Activated T-helper 1 cell treated with anti-CD3 and anti-CD28 coated beads, Interleukin-12 subunit alpha, Interleukin-12 subunit beta, Interleukin-2, Interleukin-4 antibody, amounts not matched to agents 30 ng/mL and 10 ng/mL and 1 ng/mL, durations not matched to agents 14 hours and 24 hours and 36 hours (primary cell): ENCODE results near the gene MLLT10. TPM values are rescaled to one million over a fixed set of nuclear protein-coding genes. Genes with fewer than 3 reads are reported as not detected.

Experiments used
- DNase-seq: peaks from one replicate; pipeline ENCODE4 v3.0.0; 2021; ENCODE audit warnings: low spot score
- H3K27ac Mint-ChIP-seq: one replicate; pipeline ENCODE4 v1.8.0; 2021; ENCODE audit warnings: mild to moderate bottlenecking, mixed read lengths
- H3K27me3 Mint-ChIP-seq: one replicate; pipeline ENCODE4 v1.8.0; 2022; ENCODE audit warnings: mild to moderate bottlenecking, moderate library complexity, mixed read lengths; ENCODE audit not compliant: insufficient read depth
- H3K36me3 Mint-ChIP-seq: one replicate; pipeline ENCODE4 v1.8.0; 2021; ENCODE audit warnings: low read depth, mixed read lengths
- H3K4me1 Mint-ChIP-seq: one replicate; pipeline ENCODE4 v1.8.0; 2021; ENCODE audit warnings: low read depth, mixed read lengths
- H3K4me3 Mint-ChIP-seq: one replicate; pipeline ENCODE4 v1.8.0; 2021; ENCODE audit warnings: mild to moderate bottlenecking, moderate library complexity, mixed read lengths
- H3K9me3 Mint-ChIP-seq: one replicate; pipeline ENCODE4 v1.8.0; 2021; ENCODE audit warnings: mixed read lengths
- intact Hi-C: fragments of 100-400 bp; cut with micrococcal nuclease; formaldehyde crosslinking; loops from one replicate; pipeline ENCODE4 v1.15.1; 2024
- total RNA-seq: library from RNA; stranded (reverse); gene quantifications from 2 replicates; pipeline ENCODE4 v1.2.3, GENCODE V29; 2022

The MLLT10 gene
- 40.9 and 43.1 TPM in 2 replicates for total RNA-seq

DNA sequence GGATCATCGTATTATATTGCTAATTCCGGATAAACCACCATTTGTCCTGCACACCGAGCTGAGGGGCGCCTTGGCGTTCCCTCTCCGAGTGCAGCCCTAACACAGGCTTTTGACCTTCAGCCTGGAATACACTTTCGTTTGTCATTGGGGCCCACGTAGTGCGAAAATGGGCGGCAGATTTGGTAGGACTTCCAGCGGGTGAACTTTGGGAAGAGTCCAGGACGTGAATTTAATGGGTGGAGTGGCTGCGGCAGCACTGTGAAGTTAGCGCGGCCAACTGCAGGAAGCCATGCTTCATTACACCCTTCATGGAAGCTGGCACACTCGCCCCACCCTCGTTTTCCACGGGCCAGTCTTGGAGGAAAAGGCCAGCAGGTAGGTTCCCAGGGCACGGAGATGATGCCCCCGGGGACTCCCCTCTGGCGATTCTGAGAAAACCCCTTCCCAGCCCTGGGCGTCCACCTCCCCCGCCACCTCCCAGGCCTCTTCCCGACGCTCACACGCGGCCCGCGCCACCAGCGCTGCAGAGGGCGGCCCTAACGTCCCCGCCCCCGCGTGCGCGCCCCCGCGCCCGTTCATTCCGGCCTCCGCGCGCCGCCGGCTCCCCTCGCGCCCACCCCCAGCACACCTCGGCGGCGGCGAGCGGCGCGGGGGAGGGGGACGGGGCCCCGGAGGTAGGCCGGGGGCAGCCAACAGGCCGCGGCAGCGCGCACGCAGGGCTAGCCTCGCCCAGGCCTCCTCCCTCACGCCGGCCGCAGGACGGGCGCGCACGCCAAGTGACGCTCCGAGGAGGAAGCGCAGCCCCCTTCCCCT lies at the start of gene MLLT10:
MLLT10 (plus strand) TSS at position 766 of the 813 bp plus-strand sequence. CDS start 413 bp downstream, outside the sequence.
- H3K9me3 Mint-ChIP-seq = no peaks in the 10 kb centered on the region
- intact Hi-C loops = loop anchor here (1.0 to 5.0 kb wide), 12 partner anchors 8 to 903 kb away; partner anchors contain the start of genes BMI1, DNAJC1 and SKIDA1
- H3K4me3 Mint-ChIP-seq = peak within 1 kb of the TSS; percentile 90
- peak within 1 kb of the TSS; percentile 90 for H3K27ac Mint-ChIP-seq
- peaks cover 16% of the 10 kb centered on the region for H3K27me3 Mint-ChIP-seq
- peaks cover 17% of the 10 kb centered on the region for H3K4me1 Mint-ChIP-seq
- DNase-seq = peak; percentile 89
- peaks cover 6% of the 10 kb centered on the region for H3K36me3 Mint-ChIP-seq

DNA sequence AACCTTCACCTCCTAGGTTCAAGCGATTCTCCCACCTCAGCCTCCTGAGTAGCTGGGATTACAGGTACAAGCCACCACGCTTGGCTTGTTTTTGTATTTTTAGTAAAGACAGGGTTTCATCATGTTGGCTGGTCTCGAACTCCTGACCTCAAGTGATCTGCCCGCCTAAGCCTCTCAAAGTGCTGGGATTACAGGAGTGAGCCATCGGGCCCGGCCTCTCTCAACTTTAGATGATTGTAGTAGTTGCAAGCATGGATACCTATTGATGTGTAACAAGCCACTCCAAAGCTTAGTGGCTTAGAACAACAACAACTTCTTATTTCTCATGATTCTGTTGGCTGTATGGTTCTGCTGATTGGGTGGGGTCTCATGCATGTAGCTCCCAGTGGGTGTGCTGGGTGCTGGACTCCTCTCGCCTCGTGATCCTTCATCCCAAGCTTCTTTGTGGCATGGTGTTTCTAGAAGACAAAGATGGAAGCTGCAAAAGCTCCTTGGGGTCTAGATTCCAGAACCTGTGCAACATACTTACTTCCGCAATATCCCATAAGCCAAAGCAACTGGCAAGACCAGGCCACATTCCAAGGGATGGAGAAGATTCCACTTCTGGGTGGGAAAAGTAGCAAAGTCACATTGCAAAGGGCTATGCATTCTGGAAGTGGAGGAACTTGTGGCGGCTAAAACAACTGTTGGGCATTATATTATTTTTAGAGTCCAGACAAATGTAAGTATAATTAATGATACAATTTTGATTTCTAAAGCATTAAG lies 46.4 kb upstream of the MLLT10 start:
- H3K4me1 Mint-ChIP-seq = no peaks in the 10 kb centered on the region
- H3K27me3 Mint-ChIP-seq = peaks cover 34% of the 10 kb centered on the region
- H3K36me3 Mint-ChIP-seq = no peaks in the 10 kb centered on the region
- no peak for DNase-seq
- H3K9me3 Mint-ChIP-seq = no peaks in the 10 kb centered on the region
- H3K27ac Mint-ChIP-seq = no peak overlapping the region
- intact Hi-C loops = no loop called here
- H3K4me3 Mint-ChIP-seq = no peak overlapping the region

DNA sequence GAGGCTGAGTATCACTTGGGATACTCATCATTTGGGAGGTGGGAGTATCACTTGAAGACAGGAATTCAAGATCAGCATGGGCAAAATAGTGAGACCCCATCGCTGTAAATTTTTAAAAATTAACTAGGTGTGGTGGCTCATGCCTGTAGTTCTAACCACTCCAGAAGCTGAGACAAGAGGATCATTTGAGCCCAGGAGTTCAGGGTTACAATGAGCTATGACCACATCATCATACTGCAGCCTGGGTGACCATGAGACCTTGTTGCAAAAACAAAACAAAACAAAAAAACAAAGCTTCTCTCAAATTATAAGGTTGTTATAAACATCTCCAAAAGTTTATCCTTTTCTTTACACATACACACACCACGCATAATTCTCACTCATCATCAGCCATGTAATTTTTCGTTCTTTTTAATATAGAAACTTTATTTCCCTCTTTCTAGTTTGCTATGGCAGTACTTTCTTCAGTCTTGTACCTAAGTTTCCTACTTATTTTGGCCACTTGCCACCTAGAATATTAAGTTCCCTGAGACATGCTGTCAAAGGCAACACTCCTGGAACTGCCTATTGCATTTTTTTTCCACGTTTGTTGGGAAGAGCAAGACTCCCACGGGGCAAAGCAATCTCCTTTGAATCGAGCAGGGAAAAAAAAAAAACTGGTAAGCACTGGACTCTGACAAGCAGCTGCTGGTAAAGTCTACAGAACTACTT lies 45.6 kb upstream of the MLLT10 start:
- Mint-ChIP-seq H3K4me1 (no peaks in the 10 kb centered on the region), H3K27me3 (peaks cover 41% of the 10 kb centered on the region), H3K9me3 (no peaks in the 10 kb centered on the region), H3K36me3 (no peaks in the 10 kb centered on the region), H3K27ac (no peak overlapping the region), H3K4me3 (no peak overlapping the region)
- no peak for DNase-seq
- intact Hi-C loops = no loop called here

DNA sequence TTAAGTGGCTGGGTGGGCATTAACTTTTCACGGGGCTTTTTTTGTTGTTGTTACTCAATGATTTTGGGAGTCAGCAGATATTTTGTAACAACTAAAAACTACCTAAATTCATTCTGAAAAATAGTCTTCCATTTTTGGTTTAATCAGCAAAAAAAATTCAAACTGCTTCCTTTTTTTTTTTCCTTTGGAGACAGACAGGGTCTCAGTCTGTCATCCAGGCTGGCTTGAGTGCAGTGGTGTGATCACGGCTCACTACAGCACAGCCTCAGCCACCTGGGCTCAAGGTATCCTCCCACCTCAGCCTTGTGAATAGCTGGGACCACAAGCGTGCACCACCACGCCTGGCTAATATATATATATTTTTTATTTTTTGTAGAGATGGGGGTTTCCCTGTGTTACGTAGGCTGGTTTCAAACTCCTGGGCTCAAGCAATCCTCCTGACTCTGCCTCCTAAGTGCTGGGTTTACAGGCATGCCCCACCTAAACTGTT lies 45.0 kb upstream of the MLLT10 start:
- Mint-ChIP-seq H3K9me3 (no peaks in the 10 kb centered on the region), H3K4me3 (no peak overlapping the region), H3K27ac (no peak overlapping the region), H3K4me1 (peaks cover 3% of the 10 kb centered on the region), H3K36me3 (no peaks in the 10 kb centered on the region), H3K27me3 (peaks cover 47% of the 10 kb centered on the region)
- no peak for DNase-seq
- intact Hi-C loops = no loop called here

DNA sequence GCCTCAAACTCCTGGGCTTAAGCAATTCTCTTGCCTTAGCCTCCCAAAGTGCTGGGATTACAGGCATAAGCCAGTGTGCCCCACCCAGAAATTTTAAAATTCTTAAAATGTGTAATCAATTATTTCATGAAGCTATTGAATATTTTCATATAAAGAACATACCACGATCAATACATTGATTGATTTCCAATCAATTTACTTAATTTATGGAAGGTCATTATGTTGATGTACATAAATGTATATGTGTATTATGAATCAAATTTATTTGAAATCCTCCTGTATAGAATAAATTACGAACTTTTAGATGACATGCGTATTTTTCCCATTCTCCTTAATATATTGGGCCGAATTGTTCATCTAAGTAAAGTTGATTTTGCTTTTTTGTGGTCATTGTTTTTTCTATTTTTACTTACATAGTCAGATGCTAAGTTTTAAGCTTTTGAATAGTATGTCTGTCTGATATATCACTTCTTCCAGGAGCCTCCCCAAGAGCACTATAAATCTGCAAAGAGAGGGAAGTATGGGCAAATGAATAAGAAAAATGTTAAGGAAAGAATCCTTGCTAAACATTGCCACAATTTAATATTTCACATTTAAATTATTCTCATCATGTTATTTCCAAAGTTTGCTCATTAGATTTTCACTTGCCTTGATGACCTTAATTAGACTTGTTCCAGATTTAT lies 43.9 kb upstream of the MLLT10 start:
- H3K9me3 Mint-ChIP-seq = no peaks in the 10 kb centered on the region
- no peak overlapping the region for H3K27ac Mint-ChIP-seq
- H3K4me1 Mint-ChIP-seq = peaks cover 10% of the 10 kb centered on the region
- H3K36me3 Mint-ChIP-seq = no peaks in the 10 kb centered on the region
- no peak for DNase-seq
- no peak overlapping the region for H3K4me3 Mint-ChIP-seq
- peaks cover 51% of the 10 kb centered on the region for H3K27me3 Mint-ChIP-seq
- intact Hi-C loops = loop anchor here (10.0 kb wide), 4 partner anchors 215 to 1675 kb away; partner anchors contain the start of genes MSRB2 and PLXDC2

DNA sequence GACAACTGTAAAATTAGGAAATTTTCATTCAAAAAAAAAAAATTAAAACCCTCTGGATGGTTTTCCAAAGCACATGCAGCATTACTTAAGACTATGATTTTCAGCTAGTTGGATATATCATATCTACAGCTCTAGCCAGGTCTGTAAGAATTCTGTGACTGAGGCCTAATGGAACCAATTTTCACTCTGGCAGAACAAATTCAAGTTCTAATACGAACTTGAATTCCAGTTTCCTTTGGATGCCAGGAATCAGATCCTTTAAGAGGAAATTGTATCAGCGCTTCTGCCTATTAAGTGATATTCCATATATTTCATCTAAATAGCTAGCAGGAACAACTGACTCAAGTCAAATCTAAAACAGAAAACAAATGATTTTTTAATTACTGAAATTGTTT lies 43.3 kb upstream of the MLLT10 start:
- no peaks in the 10 kb centered on the region for H3K9me3 Mint-ChIP-seq
- peaks cover 15% of the 10 kb centered on the region for H3K4me1 Mint-ChIP-seq
- no peak overlapping the region for H3K4me3 Mint-ChIP-seq
- intact Hi-C loops = loop anchor here (10.0 kb wide), 4 partner anchors 216 to 1676 kb away; partner anchors contain the start of genes MSRB2 and PLXDC2
- H3K27ac Mint-ChIP-seq = no peak overlapping the region
- no peaks in the 10 kb centered on the region for H3K36me3 Mint-ChIP-seq
- H3K27me3 Mint-ChIP-seq = peaks cover 55% of the 10 kb centered on the region
- no peak for DNase-seq

DNA sequence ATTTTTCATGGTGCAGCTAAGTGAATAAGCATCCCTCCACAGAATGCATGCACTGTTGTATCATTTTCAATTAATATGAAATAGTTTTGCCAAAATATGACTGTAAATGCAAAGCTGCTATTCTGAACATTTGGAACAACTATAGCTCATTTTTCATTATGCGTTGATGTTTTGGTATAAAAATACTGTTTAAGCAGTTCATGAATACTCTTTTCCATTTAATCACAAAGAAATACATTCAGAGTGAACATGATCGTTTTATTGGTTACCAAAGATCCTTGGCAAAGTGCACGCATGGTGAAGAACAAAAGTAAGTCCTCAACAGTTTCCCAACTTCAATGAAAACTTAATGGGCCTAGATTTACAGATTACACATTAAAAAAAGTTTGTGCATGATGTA lies 41.6 kb upstream of the MLLT10 start:
- Mint-ChIP-seq H3K4me3 (no peak overlapping the region), H3K36me3 (no peaks in the 10 kb centered on the region), H3K9me3 (no peaks in the 10 kb centered on the region), H3K27me3 (peaks cover 57% of the 10 kb centered on the region), H3K4me1 (peaks cover 17% of the 10 kb centered on the region), H3K27ac (no peak overlapping the region)
- no peak for DNase-seq
- intact Hi-C loops = loop anchor here (10.0 kb wide), 4 partner anchors 218 to 1678 kb away; partner anchors contain the start of genes MSRB2 and PLXDC2

DNA sequence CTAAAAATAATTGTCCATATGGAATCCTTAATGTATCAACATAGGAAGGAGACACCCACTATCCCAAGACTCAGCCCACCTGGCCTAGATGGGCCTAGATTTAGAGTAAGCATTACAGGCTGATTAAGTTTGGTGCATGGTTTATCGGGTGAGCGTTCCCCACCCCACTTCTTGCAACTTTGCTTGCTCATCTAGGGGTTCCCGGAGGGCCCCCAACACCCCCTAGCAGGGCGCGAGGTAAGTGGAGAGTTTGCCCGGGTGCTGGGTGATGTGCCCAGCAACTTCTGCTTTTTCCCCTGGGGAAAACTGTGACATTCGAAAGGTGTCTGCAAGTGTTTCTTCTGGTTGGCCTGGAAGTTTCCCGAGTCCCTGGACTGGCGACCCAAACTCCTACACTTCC lies 40.2 kb upstream of the MLLT10 start:
- DNase-seq = no peak
- peak overlapping the region; percentile 72 for H3K4me3 Mint-ChIP-seq
- peaks cover 20% of the 10 kb centered on the region for H3K4me1 Mint-ChIP-seq
- no peaks in the 10 kb centered on the region for H3K36me3 Mint-ChIP-seq
- no peaks in the 10 kb centered on the region for H3K9me3 Mint-ChIP-seq
- H3K27ac Mint-ChIP-seq = no peak overlapping the region
- H3K27me3 Mint-ChIP-seq = peaks cover 66% of the 10 kb centered on the region
- intact Hi-C loops = loop anchor here (10.0 kb wide), 4 partner anchors 219 to 1679 kb away; partner anchors contain the start of genes MSRB2 and PLXDC2

DNA sequence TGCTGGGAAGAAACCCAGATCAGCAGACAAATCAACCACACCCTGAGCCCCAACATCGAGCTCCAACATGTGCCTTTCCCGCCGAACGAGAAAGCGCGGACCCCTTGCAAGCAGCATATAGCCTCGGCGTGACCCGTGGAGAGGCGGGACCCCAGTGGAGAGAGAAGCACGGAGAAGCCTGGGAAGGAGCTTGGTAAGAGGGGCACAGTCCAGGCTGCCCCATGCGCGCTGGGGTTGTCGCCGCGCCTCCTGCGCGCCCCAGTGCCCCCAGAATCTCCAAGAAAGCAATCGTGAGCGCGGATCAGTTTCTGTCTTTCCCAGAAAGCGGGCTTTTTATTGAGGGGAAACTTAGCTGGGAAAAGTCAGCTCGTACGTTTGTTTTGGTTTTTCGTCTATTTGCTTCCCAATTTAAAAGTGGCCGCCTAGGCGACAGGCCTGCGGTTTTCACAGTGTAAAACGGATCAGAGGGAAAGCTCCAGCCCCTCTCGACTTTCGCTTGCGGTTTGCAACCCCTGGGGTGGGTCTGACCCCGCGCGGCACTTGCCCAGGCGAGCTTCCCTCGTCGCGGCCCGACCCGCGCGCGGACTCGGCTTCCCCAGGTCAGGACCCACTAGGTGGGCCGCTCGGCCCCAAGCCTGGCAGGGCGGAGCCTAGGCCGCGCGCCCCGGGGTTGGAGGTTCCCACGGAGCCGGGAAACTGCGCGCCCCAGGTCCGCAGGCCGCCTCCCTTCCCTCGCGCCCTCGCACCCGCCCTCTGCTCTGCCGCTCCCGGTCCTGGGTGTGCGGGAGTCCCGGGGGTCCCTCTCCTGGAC lies 39.6 kb upstream of the MLLT10 start:
- Mint-ChIP-seq H3K4me3 (peak overlapping the region; percentile 90), H3K4me1 (peaks cover 20% of the 10 kb centered on the region), H3K9me3 (no peaks in the 10 kb centered on the region), H3K27me3 (peaks cover 68% of the 10 kb centered on the region), H3K27ac (no peak overlapping the region), H3K36me3 (no peaks in the 10 kb centered on the region)
- intact Hi-C loops = loop anchor here (1.0 to 10.0 kb wide), 11 partner anchors 181 to 1680 kb away; partner anchors contain the start of genes COMMD3, MSRB2 and PLXDC2
- DNase-seq = no peak

DNA sequence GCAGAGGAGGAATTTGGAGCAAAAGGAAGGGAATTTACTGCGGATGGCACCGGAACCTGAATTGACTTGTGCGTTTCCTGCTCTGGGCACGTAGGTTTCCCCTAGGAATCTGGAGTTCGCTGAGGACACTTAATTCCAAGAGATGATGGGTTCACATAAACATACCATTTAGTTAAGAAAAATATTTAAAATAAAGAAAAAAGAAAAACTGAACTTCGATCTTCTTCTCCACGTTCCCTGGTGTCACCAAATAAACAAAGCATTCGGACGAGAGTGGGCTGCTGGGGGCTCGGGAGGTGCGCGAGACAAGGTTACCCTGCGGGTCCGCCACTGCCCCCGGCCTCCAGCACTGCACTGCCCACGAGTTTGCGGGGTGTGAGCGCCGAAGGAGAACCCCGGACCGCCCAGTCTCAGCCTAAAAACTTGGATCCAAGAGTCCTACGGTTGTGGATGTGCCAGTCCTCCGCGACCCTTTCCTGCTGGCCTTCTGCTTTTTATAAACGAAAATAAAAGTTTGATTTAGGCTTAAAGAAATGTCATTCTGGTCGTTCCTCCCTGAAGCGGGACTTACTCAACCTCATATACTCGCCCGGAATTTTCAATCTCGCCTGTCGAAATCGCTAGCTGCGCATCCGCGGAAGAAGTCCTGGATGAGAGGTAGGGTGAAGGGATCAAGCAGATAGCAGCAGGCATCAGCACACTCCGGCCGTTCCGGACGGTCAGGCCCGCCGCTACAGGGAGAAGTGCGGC lies 38.9 kb upstream of the MLLT10 start:
- intact Hi-C loops = loop anchor here (1.0 to 10.0 kb wide), 11 partner anchors 180 to 1680 kb away; partner anchors contain the start of genes COMMD3, MSRB2 and PLXDC2
- no peaks in the 10 kb centered on the region for H3K36me3 Mint-ChIP-seq
- H3K27me3 Mint-ChIP-seq = peaks cover 70% of the 10 kb centered on the region
- peaks cover 20% of the 10 kb centered on the region for H3K4me1 Mint-ChIP-seq
- no peaks in the 10 kb centered on the region for H3K9me3 Mint-ChIP-seq
- DNase-seq = no peak
- no peak overlapping the region for H3K27ac Mint-ChIP-seq
- peak overlapping the region; percentile 90 for H3K4me3 Mint-ChIP-seq
